Right forelimb (tissue), 1 donor: ENCODE measurements around the gene VPS16.

Experiments
- DNase-seq: peaks from one replicate; pipeline ENCODE4 v3.0.0-alpha.2; 2018

VPS16 gene

DNA sequence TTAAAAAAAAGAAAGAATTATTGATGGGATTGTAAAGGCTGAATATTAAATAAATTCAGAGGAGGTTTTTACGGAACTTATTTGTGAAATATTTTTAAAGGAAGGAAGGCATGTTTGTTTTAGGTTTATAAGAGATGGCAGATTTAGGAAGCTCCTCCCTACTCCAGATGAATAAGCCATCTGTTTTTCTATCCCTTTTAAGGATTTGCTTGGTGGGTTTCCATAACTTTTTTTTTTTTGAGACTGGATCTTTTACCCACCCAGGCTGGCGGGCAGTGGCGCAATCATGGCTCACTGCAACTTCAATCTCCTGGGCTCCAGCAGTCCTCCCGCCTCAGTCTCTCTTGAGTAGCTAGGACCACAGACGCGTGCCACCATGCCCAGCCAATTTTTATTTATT, 63.1 kb downstream of the VPS16 start:
- DNase-seq, result no peak

GRCh38 chr20:2907519-2907918, 67.0 kb downstream of the VPS16 start:
- no peak for DNase-seq

DNA sequence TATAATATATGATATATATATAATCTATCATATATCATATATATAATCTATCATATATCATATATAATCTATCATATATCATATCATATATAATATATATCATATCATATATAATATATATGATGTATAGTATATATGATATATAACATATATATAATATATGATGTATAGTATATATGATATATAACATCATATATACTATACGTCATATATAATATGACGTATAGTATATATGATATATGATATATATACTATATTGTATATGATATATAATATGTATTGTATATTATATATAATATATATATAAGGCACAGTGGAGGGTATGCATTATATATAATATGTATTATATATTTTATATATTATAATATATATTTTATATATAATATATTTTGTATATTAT, 69.4 kb downstream of the VPS16 start:
- DNase-seq, result no peak

- DNase-seq, result no peak
These were observed 70.7 kb downstream of the VPS16 start for GRCh38 chr20:2911200-2911599.

GRCh38 chr20:2914160-2914559, 73.6 kb downstream of the VPS16 start:
- DNase-seq, result no peak
